GM12891 (cell line): ENCODE data around the gene NOXRED1.

Experiments used
- PAX5 ChIP-seq: IDR thresholded peaks from 2 replicates; pipeline ENCODE4 v1.6.1; 2011; ENCODE audit warnings: low read length, moderate library complexity, mild to moderate bottlenecking; ENCODE audit not compliant: insufficient read depth, severe bottlenecking
- POLR2A ChIP-seq: IDR thresholded peaks from 2 replicates; pipeline ENCODE4 v1.6.1; 2011; ENCODE audit warnings: low read depth, low read length, control low read depth
- POLR2AphosphoS5 ChIP-seq: IDR thresholded peaks from 2 replicates; pipeline ENCODE4 v1.6.1; 2011; ENCODE audit warnings: low read depth, low read length, control low read depth
- POU2F2 ChIP-seq: IDR thresholded peaks from 2 replicates; pipeline ENCODE4 v1.6.1; 2011; ENCODE audit warnings: low read depth, mild to moderate bottlenecking, control low read depth, low read length, moderate library complexity
- SPI1 ChIP-seq: IDR thresholded peaks from 2 replicates; pipeline ENCODE4 v1.6.1; 2011; ENCODE audit warnings: low read depth, low read length, control low read depth
- TAF1 ChIP-seq: IDR thresholded peaks from 2 replicates; pipeline ENCODE4 v1.6.1; 2011; ENCODE audit warnings: low read depth, low read length, control low read depth

- no peak for TF ChIP-seq POLR2A
- no peak for TF ChIP-seq POLR2AphosphoS5
- no peak for TF ChIP-seq TAF1
- no peak for TF ChIP-seq SPI1
- no peak for TF ChIP-seq PAX5
- TF ChIP-seq POU2F2, result no peak
Observed at GRCh38 chr14:77416836-77417235, 6.5 kb downstream of the NOXRED1 start.
